ENCODE data around the gene GATA1.

GATA1 gene

DNA sequence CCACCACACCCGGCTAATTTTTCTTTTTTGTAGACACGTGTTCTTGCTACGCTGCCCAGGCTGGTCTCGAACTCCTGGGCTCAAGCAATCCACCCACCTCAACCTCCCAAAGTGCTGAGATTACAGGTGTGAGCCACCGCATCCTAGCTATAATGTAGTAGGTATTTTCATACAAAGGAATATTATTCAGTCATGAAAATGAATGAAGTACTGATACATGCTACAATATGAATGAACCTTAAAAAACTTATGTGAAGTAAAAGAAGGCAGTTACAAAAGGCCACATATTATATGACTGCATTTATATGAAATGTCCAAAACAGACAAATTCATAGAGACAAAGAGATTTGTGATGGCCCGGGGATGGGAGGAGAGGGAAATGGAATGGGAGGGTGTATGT is 4.7 kb upstream of the GATA1 start:
- Histone ChIP-seq H3K4me1 (ENCODE audit: insufficient read depth, low read length, severe bottlenecking) (no peaks in the 10 kb centered on the region), H3K4me3 (ENCODE audit: low read depth, low read length, poor library complexity, severe bottlenecking) (no peak overlapping the region)

DNA sequence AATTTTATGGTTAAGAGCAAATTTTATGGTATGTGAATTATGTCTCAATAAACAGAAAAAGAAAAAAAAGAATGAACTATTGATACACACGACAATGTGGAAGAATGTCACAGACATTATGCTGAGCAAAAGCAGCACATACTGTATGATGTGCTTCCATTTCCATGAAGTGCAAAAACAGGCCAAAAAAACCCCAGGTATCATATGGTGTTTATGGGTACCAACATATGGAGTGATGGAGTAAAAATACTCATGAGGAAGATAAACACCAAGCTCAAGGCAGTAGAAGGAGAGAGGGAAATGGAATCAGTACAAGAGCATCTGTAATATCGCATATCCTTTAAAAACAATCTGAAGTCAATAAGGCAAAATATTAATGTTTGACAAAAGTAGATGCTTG is 4.2 kb upstream of the GATA1 start:
- Histone ChIP-seq H2AFZ (ENCODE audit: low read length) (no peak overlapping the region), H3K9me2 (ENCODE audit: low read depth, low read length) (no peaks in the 10 kb centered on the region), H3K4me1 (ENCODE audit: insufficient read depth, low read length, severe bottlenecking) (no peaks in the 10 kb centered on the region), H3K27ac (ENCODE audit: low read depth, low read length, poor library complexity, severe bottlenecking) (no peak overlapping the region), H4K20me1 (ENCODE audit: insufficient read depth, low read length) (no peaks in the 10 kb centered on the region), H3F3A (ENCODE audit: insufficient read depth, low read length) (no peaks in the 10 kb centered on the region), H3K4me3 (ENCODE audit: low read depth, low read length, poor library complexity, severe bottlenecking) (no peak overlapping the region), H3K36me3 (ENCODE audit: insufficient read depth, low read length) (no peaks in the 10 kb centered on the region), H3K27me3 (ENCODE audit: insufficient read depth, low read length) (no peaks in the 10 kb centered on the region), H3K79me2 (ENCODE audit: insufficient read depth, low read length) (no peaks in the 10 kb centered on the region), H3K9me3 (ENCODE audit: low read length) (no peaks in the 10 kb centered on the region), H3K4me2 (ENCODE audit: low read length) (no peak overlapping the region), H3K9ac (ENCODE audit: low read length) (no peak overlapping the region)
- TF ChIP-seq, protein P1, sequence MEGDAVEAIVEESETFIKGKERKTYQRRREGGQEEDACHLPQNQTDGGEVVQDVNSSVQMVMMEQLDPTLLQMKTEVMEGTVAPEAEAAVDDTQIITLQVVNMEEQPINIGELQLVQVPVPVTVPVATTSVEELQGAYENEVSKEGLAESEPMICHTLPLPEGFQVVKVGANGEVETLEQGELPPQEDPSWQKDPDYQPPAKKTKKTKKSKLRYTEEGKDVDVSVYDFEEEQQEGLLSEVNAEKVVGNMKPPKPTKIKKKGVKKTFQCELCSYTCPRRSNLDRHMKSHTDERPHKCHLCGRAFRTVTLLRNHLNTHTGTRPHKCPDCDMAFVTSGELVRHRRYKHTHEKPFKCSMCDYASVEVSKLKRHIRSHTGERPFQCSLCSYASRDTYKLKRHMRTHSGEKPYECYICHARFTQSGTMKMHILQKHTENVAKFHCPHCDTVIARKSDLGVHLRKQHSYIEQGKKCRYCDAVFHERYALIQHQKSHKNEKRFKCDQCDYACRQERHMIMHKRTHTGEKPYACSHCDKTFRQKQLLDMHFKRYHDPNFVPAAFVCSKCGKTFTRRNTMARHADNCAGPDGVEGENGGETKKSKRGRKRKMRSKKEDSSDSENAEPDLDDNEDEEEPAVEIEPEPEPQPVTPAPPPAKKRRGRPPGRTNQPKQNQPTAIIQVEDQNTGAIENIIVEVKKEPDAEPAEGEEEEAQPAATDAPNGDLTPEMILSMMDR (IDR thresholded peaks at IDR 0.05; ENCODE audit: low read length) = no peak
- TF ChIP-seq EZH2 (IDR thresholded peaks at IDR 0.05; ENCODE audit: borderline replicate concordance, low read length) = no peak

More for the DNA sequence above, 4.7 kb upstream of the GATA1 start:
- TF ChIP-seq EZH2 (IDR thresholded peaks at IDR 0.05; ENCODE audit: borderline replicate concordance, low read length) = no peak
- TF ChIP-seq, protein P1 (IDR thresholded peaks at IDR 0.05; ENCODE audit: low read length) = no peak
- no peaks in the 10 kb centered on the region for H3K9me2 ChIP-seq (ENCODE audit: low read depth, low read length)
- no peak overlapping the region for H3K4me2 ChIP-seq (ENCODE audit: low read length)
- no peak overlapping the region for H3K9ac ChIP-seq (ENCODE audit: low read length)
- H3K79me2 ChIP-seq (ENCODE audit: insufficient read depth, low read length) = no peaks in the 10 kb centered on the region
- no peak overlapping the region for H2AFZ ChIP-seq (ENCODE audit: low read length)
- H3F3A ChIP-seq (ENCODE audit: insufficient read depth, low read length) = no peaks in the 10 kb centered on the region
- no peaks in the 10 kb centered on the region for H3K9me3 ChIP-seq (ENCODE audit: low read length)
- H4K20me1 ChIP-seq (ENCODE audit: insufficient read depth, low read length) = no peaks in the 10 kb centered on the region
- H3K27me3 ChIP-seq (ENCODE audit: insufficient read depth, low read length) = no peaks in the 10 kb centered on the region
- H3K36me3 ChIP-seq (ENCODE audit: insufficient read depth, low read length) = no peaks in the 10 kb centered on the region
- H3K27ac ChIP-seq (ENCODE audit: low read depth, low read length, poor library complexity, severe bottlenecking) = no peak overlapping the region

DNA sequence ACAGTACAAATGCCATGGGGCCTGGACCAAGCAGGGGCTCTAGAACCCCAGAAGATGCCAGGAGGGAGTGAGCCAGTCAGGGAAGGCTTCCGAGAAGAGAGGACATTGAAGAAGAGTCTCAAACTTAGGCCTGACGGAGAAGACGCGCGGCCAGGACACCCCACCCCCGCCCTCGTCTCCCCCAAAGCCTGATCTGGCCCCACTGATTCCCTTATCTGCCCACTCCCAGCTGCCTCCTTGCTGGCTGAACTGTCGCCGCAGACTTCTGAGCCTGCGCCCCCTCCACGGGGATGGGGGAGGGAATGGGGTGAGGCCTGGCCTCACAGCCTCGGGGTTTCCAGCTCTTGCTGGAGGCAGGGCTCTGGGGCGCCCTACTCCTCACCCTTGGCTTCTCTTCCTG is 3.6 kb upstream of the GATA1 start:
- Histone ChIP-seq H2AFZ (ENCODE audit: low read length) (no peak overlapping the region), H4K20me1 (ENCODE audit: insufficient read depth, low read length) (no peaks in the 10 kb centered on the region), H3K9me3 (ENCODE audit: low read length) (no peaks in the 10 kb centered on the region), H3K79me2 (ENCODE audit: insufficient read depth, low read length) (no peaks in the 10 kb centered on the region), H3K36me3 (ENCODE audit: insufficient read depth, low read length) (no peaks in the 10 kb centered on the region), H3K27me3 (ENCODE audit: insufficient read depth, low read length) (no peaks in the 10 kb centered on the region), H3F3A (ENCODE audit: insufficient read depth, low read length) (no peaks in the 10 kb centered on the region), H3K9ac (ENCODE audit: low read length) (no peak overlapping the region), H3K4me2 (ENCODE audit: low read length) (no peak overlapping the region), H3K27ac (ENCODE audit: low read depth, low read length, poor library complexity, severe bottlenecking) (no peak overlapping the region), H3K9me2 (ENCODE audit: low read depth, low read length) (no peaks in the 10 kb centered on the region), H3K4me1 (ENCODE audit: insufficient read depth, low read length, severe bottlenecking) (no peaks in the 10 kb centered on the region), H3K4me3 (ENCODE audit: low read depth, low read length, poor library complexity, severe bottlenecking) (no peak overlapping the region)
- no peak for TF ChIP-seq EZH2 (IDR thresholded peaks at IDR 0.05; ENCODE audit: borderline replicate concordance, low read length)
- TF ChIP-seq, protein P1 (IDR thresholded peaks at IDR 0.05; ENCODE audit: low read length) = no peak
